Upper lobe of left lung (tissue), 4 donors: ENCODE measurements around the gene TMEM175.

ENCODE experiments used
- POLR2A ChIP-seq, 4 donors: fragments of 450-650 bp; IDR thresholded peaks; one replicate each; pipeline ENCODE4 v1.5.1; 2016 to 2017; ENCODE audit warnings: antibody characterized with exemption in 4 of 4, mild to moderate bottlenecking in 2 of 4
- TF ChIP-seq, protein P1 (sequence below), 6 experiments: fragments of 450-650 bp in 4 of 6; fragments of 200-600 bp in 2 of 6; sonication (generic) in 2 of 6; IDR thresholded peaks; one replicate each; pipeline ENCODE4 v1.5.1; 2016 to 2019; ENCODE audit warnings: antibody characterized with exemption in 6 of 6

GRCh38 chr4:962231-963208 lies 30.3 kb downstream of the TMEM175 start:
- TF ChIP-seq, protein P1, sequence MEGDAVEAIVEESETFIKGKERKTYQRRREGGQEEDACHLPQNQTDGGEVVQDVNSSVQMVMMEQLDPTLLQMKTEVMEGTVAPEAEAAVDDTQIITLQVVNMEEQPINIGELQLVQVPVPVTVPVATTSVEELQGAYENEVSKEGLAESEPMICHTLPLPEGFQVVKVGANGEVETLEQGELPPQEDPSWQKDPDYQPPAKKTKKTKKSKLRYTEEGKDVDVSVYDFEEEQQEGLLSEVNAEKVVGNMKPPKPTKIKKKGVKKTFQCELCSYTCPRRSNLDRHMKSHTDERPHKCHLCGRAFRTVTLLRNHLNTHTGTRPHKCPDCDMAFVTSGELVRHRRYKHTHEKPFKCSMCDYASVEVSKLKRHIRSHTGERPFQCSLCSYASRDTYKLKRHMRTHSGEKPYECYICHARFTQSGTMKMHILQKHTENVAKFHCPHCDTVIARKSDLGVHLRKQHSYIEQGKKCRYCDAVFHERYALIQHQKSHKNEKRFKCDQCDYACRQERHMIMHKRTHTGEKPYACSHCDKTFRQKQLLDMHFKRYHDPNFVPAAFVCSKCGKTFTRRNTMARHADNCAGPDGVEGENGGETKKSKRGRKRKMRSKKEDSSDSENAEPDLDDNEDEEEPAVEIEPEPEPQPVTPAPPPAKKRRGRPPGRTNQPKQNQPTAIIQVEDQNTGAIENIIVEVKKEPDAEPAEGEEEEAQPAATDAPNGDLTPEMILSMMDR (IDR thresholded peaks at IDR 0.05) = no peak
- TF ChIP-seq POLR2A (IDR thresholded peaks at IDR 0.05) = no peak
